H9 (cell line): ENCODE data around the gene KAT6B. TPM values are rescaled to one million over a fixed set of nuclear protein-coding genes. Genes with fewer than 3 reads are reported as not detected.

ENCODE experiments used
- DNase-seq: peaks from one replicate; pipeline ENCODE4 v3.0.0-alpha.2; 2017
- H2AFZ ChIP-seq: one replicate; pipeline ENCODE4 v1.6.1; 2013; ENCODE audit warnings: mild to moderate bottlenecking, low read length, control low read depth, moderate library complexity
- H2AK5ac ChIP-seq: 2 replicates; pipeline ENCODE4 v1.6.1; 2013; ENCODE audit warnings: low read length, control low read depth, mixed read lengths; ENCODE audit not compliant: insufficient read length
- H2BK120ac ChIP-seq: one replicate; pipeline ENCODE4 v1.6.1; 2013; ENCODE audit warnings: low read depth, mild to moderate bottlenecking, low read length, control low read depth, inconsistent platforms; ENCODE audit not compliant: poor library complexity, severe bottlenecking
- H2BK12ac ChIP-seq: 2 replicates; pipeline ENCODE4 v1.6.1; 2013; ENCODE audit warnings: low read length, control low read depth, mixed read lengths, low read depth; ENCODE audit not compliant: insufficient read length
- H2BK15ac ChIP-seq: 2 replicates; pipeline ENCODE4 v1.6.1; 2013; ENCODE audit warnings: low read depth, low read length, control low read depth
- H2BK20ac ChIP-seq: one replicate; pipeline ENCODE4 v1.6.1; 2013; ENCODE audit warnings: low read depth, mild to moderate bottlenecking, low read length, control low read depth, inconsistent platforms; ENCODE audit not compliant: poor library complexity, severe bottlenecking
- H2BK5ac ChIP-seq: 2 replicates; pipeline ENCODE4 v1.6.1; 2013; ENCODE audit warnings: low read length, control low read depth, mixed read lengths; ENCODE audit not compliant: insufficient read length
- H3K14ac ChIP-seq: 2 replicates; pipeline ENCODE4 v1.6.1; 2013; ENCODE audit warnings: low read length, control low read depth; ENCODE audit not compliant: insufficient read depth
- H3K18ac ChIP-seq: 2 replicates; pipeline ENCODE4 v1.6.1; 2013; ENCODE audit warnings: low read depth, mild to moderate bottlenecking, mixed read lengths, low read length, control low read depth; ENCODE audit not compliant: insufficient read length
- H3K23ac ChIP-seq: 2 replicates; pipeline ENCODE4 v1.6.1; 2013; ENCODE audit warnings: low read length, control low read depth, mixed read lengths, low read depth; ENCODE audit not compliant: insufficient read length
- H3K23me2 ChIP-seq: 2 replicates; pipeline ENCODE4 v1.6.1; 2013; ENCODE audit warnings: low read depth, mild to moderate bottlenecking, mixed read lengths, low read length, control low read depth; ENCODE audit not compliant: insufficient read length, poor library complexity, severe bottlenecking
- H3K27ac ChIP-seq: 2 replicates; pipeline ENCODE4 v1.5.1; 2013; ENCODE audit warnings: low read length, control low read depth, mixed read lengths, low read depth; ENCODE audit not compliant: insufficient read length
- H3K27me3 ChIP-seq: 2 replicates; pipeline ENCODE4 v1.6.1; 2013; ENCODE audit warnings: low read length, control low read depth, inconsistent platforms; ENCODE audit not compliant: insufficient read depth
- H3K4ac ChIP-seq: 2 replicates; pipeline ENCODE4 v1.6.1; 2013; ENCODE audit warnings: low read depth, mild to moderate bottlenecking, control low read depth, inconsistent platforms, low read length, moderate library complexity
- H3K4me1 ChIP-seq: 2 replicates; pipeline ENCODE4 v1.6.1; 2013; ENCODE audit warnings: low read length, control low read depth, inconsistent platforms; ENCODE audit not compliant: insufficient read depth
- H3K4me2 ChIP-seq: 2 replicates; pipeline ENCODE4 v1.6.1; 2013; ENCODE audit warnings: low read length, control low read depth, mixed read lengths; ENCODE audit not compliant: insufficient read length, insufficient read depth
- H3K56ac ChIP-seq: 2 replicates; pipeline ENCODE4 v1.6.1; 2013; ENCODE audit warnings: low read depth, mild to moderate bottlenecking, mixed read lengths, low read length, control low read depth; ENCODE audit not compliant: insufficient read length
- H3K79me1 ChIP-seq: 2 replicates; pipeline ENCODE4 v1.6.1; 2013; ENCODE audit warnings: low read depth, mild to moderate bottlenecking, moderate library complexity, low read length, control low read depth, inconsistent platforms; ENCODE audit not compliant: insufficient read depth, poor library complexity, severe bottlenecking
- H3K79me2 ChIP-seq: 2 replicates; pipeline ENCODE4 v1.6.1; 2013; ENCODE audit warnings: low read length, control low read depth, inconsistent platforms; ENCODE audit not compliant: insufficient read depth
- H3K9ac ChIP-seq: 2 replicates; pipeline ENCODE4 v1.6.1; 2013; ENCODE audit warnings: low read length, control low read depth, mixed read lengths; ENCODE audit not compliant: insufficient read length; ENCODE audit errors: extremely low read depth
- H3K9me3 ChIP-seq: one replicate; pipeline ENCODE4 v1.6.1; 2013; ENCODE audit warnings: low read depth, low read length, inconsistent platforms; ENCODE audit not compliant: control insufficient read depth
- H3T11ph ChIP-seq: one replicate; pipeline ENCODE4 v1.6.1; 2013; ENCODE audit warnings: mild to moderate bottlenecking, low read length, control low read depth, inconsistent platforms
- H4K20me1 ChIP-seq: one replicate; pipeline ENCODE4 v1.6.1; 2013; ENCODE audit not compliant: control insufficient read depth, insufficient read length, insufficient read depth
- H4K5ac ChIP-seq: 2 replicates; pipeline ENCODE4 v1.6.1; 2013; ENCODE audit warnings: low read depth, mild to moderate bottlenecking, mixed read lengths, low read length, control low read depth; ENCODE audit not compliant: insufficient read length
- H4K8ac ChIP-seq: replicated peaks from 2 replicates; pipeline ENCODE4 v1.6.1; 2013; ENCODE audit warnings: low read length, control low read depth, mixed read lengths, low read depth; ENCODE audit not compliant: insufficient read length
- H4K91ac ChIP-seq: 2 replicates; pipeline ENCODE4 v1.6.1; 2013; ENCODE audit warnings: low read depth, mild to moderate bottlenecking, moderate library complexity, mixed read lengths, low read length, control low read depth; ENCODE audit not compliant: insufficient read length
- H3K27ac Mint-ChIP-seq, 3 experiments: 2 replicates in 2 of 3; 3 replicates in 1 of 3; pipeline ENCODE4 v1.8.0; 2020 to 2021; ENCODE audit warnings: mixed read lengths in 3 of 3, mild to moderate bottlenecking in 1 of 3, moderate library complexity in 1 of 3
- H3K27me3 Mint-ChIP-seq: 2 replicates; pipeline ENCODE4 v1.8.0; 2021; ENCODE audit warnings: low read depth, mild to moderate bottlenecking, moderate library complexity, mixed read lengths
- H3K36me3 Mint-ChIP-seq, 3 experiments: 2 replicates in 2 of 3; 3 replicates in 1 of 3; pipeline ENCODE4 v1.8.0; 2020 to 2021; ENCODE audit warnings: low read depth in 3 of 3, mixed read lengths in 3 of 3; ENCODE audit not compliant: insufficient read depth in 1 of 3
- H3K4me1 Mint-ChIP-seq, 2 experiments: 2 replicates each; pipeline ENCODE4 v1.8.0; 2020; ENCODE audit warnings: mixed read lengths in 2 of 2
- H3K4me3 Mint-ChIP-seq, 2 experiments: 2 replicates in 1 of 2; 3 replicates in 1 of 2; pipeline ENCODE4 v1.8.0; 2020 to 2021; ENCODE audit warnings: mild to moderate bottlenecking in 2 of 2, mixed read lengths in 2 of 2, moderate library complexity in 1 of 2
- H3K9me3 Mint-ChIP-seq, 2 experiments: 2 replicates in 1 of 2; 3 replicates in 1 of 2; pipeline ENCODE4 v1.8.0; 2020; ENCODE audit warnings: mild to moderate bottlenecking in 2 of 2, mixed read lengths in 2 of 2, moderate library complexity in 1 of 2
- CTCF ChIP-seq: fragments of 200-600 bp; sonication (generic); conservative IDR thresholded peaks from 3 replicates; pipeline ENCODE4 v1.8.0; 2021; ENCODE audit warnings: antibody characterized with exemption, mild to moderate bottlenecking
- WGBS: extraction: QIAGEN DNeasy Blood & Tissue Kit; methylation state at CpG from one replicate; pipeline ENCODE4 v1.1.7; 2013; ENCODE audit warnings: missing lambda C conversion rate, low lambda C conversion rate, mixed read lengths; ENCODE audit not compliant: insufficient read length; ENCODE audit errors: extremely low coverage; 5-methylcytosine and 5-hydroxymethylcytosine counted together
- total RNA-seq: library from RNA; stranded (reverse); gene quantifications from 2 replicates; pipeline ENCODE4 v1.2.1, GENCODE V29; 2021

The KAT6B gene
- total RNA-seq, 1 experiment from 2014 or later, result 34.2 TPM

GRCh38 chr10:74924251-74924963 lies 98.0 kb downstream of the KAT6B start:
- H3K23ac ChIP-seq, result no peak overlapping the region
- no peak overlapping the region for H2BK5ac ChIP-seq
- no CpG with 5 or more reads among the region's 5 CpGs for WGBS
- no peak overlapping the region for H2BK15ac ChIP-seq
- H3K4ac ChIP-seq, result no peak overlapping the region
- no peaks in the 10 kb centered on the region for H3K27me3 ChIP-seq
- H4K91ac ChIP-seq, result no peak overlapping the region
- Mint-ChIP-seq H3K27ac (no peak overlapping the region), H3K27me3 (no peaks in the 10 kb centered on the region; the same call in 1 of the 2 replicates), H3K4me1 (peaks cover 29 to 33% of the 10 kb centered on the region in 2 experiments), H3K9me3 (peaks cover 5 to 8% of the 10 kb centered on the region in 2 experiments), H3K4me3 (no peak overlapping the region), H3K36me3 (peaks cover 6 to 12% (median 8%) of the 10 kb centered on the region in 3 experiments)
- peaks cover 1% of the 10 kb centered on the region; the same call in 1 of the 2 replicates for H3K79me2 ChIP-seq
- no peak overlapping the region for H2BK20ac ChIP-seq
- no peak overlapping the region for H3K14ac ChIP-seq
- H4K20me1 ChIP-seq, result no peaks in the 10 kb centered on the region
- H3T11ph ChIP-seq, result no peak overlapping the region
- H2AFZ ChIP-seq, result no peak overlapping the region
- H4K8ac ChIP-seq, result no peak overlapping the region
- H4K5ac ChIP-seq, result no peak overlapping the region
- no peak overlapping the region for H2BK120ac ChIP-seq
- TF ChIP-seq CTCF, result no peak
- H3K18ac ChIP-seq, result no peak overlapping the region
- H3K56ac ChIP-seq, result no peak overlapping the region
- no peak overlapping the region for H2BK12ac ChIP-seq
- H3K4me2 ChIP-seq, result no peak overlapping the region
- no peak overlapping the region for H2AK5ac ChIP-seq
- H3K9me3 ChIP-seq, result no peaks in the 10 kb centered on the region
- H3K4me1 ChIP-seq, result peaks cover 11% of the 10 kb centered on the region; the same call in 1 of the 2 replicates
- no peaks in the 10 kb centered on the region for H3K79me1 ChIP-seq
- H3K27ac ChIP-seq, result no peak overlapping the region
- H3K23me2 ChIP-seq, result no peaks in the 10 kb centered on the region
- no peak overlapping the region for H3K9ac ChIP-seq
- DNase-seq, result no peak
